RWPE2 (cell line): Measurements from ENCODE around the gene ANO1.

Source experiments
- ATAC-seq: fragments of 200-7000 bp; cut with Tn5 transposase; 3 replicates; pipeline ENCODE4 v1.9.1; 2021; ENCODE audit warnings: low read depth
- DNase-seq: peaks from one replicate; pipeline ENCODE4 v3.0.0-alpha.2; 2020; ENCODE audit warnings: low spot score
- H3K27ac ChIP-seq: fragments of 450-650 bp; 2 replicates; pipeline ENCODE4 v1.5.1; 2017; ENCODE audit warnings: mild to moderate bottlenecking; ENCODE audit not compliant: poor library complexity, severe bottlenecking
- H3K27me3 ChIP-seq: fragments of 250-450 bp; sonication (Bioruptor Pico); 2 replicates; pipeline ENCODE4 v1.5.1; 2021; ENCODE audit warnings: mild to moderate bottlenecking, moderate library complexity; ENCODE audit not compliant: insufficient read depth, poor library complexity, severe bottlenecking
- H3K36me3 ChIP-seq: fragments of 250-450 bp; sonication (Bioruptor Pico); 2 replicates; pipeline ENCODE4 v1.5.1; 2020; ENCODE audit warnings: low read depth, mild to moderate bottlenecking, moderate library complexity
- H3K4me1 ChIP-seq: fragments of 250-450 bp; sonication (Bioruptor Pico); 2 replicates; pipeline ENCODE4 v1.5.1; 2021; ENCODE audit warnings: mild to moderate bottlenecking, moderate library complexity; ENCODE audit not compliant: insufficient read depth, poor library complexity, severe bottlenecking
- H3K4me3 ChIP-seq: fragments of 250-450 bp; sonication (Bioruptor Pico); 2 replicates; pipeline ENCODE4 v1.5.1; 2021; ENCODE audit warnings: mild to moderate bottlenecking, moderate library complexity; ENCODE audit not compliant: severe bottlenecking
- H3K9me3 ChIP-seq: fragments of 250-450 bp; sonication (Bioruptor Pico); 2 replicates; pipeline ENCODE4 v1.5.1; 2021; ENCODE audit warnings: mild to moderate bottlenecking, moderate library complexity; ENCODE audit not compliant: severe bottlenecking
- CTCF ChIP-seq: fragments of 450-650 bp; IDR thresholded peaks from one replicate; pipeline ENCODE4 v1.5.1; 2017; ENCODE audit warnings: mild to moderate bottlenecking, moderate library complexity; ENCODE audit not compliant: poor library complexity, severe bottlenecking

ANO1 gene

GRCh38 chr11:70142221-70142875, 64.2 kb downstream of the ANO1 start:
- no peak overlapping the region for H3K27ac ChIP-seq
- H3K27me3 ChIP-seq = no peaks in the 10 kb centered on the region
- no peak for TF ChIP-seq CTCF
- no peaks in the 10 kb centered on the region for H3K36me3 ChIP-seq
- ATAC-seq (peak; percentile 43; the same call in 2 of the 3 replicates), DNase-seq (no peak)
- peaks cover 19% of the 10 kb centered on the region for H3K4me1 ChIP-seq
- no peak overlapping the region for H3K4me3 ChIP-seq
- H3K9me3 ChIP-seq = no peaks in the 10 kb centered on the region

GRCh38 chr11:70144262-70144661, 66.1 kb downstream of the ANO1 start:
- ATAC-seq = no peak
- Histone ChIP-seq H3K4me1 (peaks cover 19% of the 10 kb centered on the region), H3K27me3 (no peaks in the 10 kb centered on the region)

GRCh38 chr11:70145071-70145470, 67.0 kb downstream of the ANO1 start:
- DNase-seq (no peak), ATAC-seq (no peak)
- Histone ChIP-seq H3K4me3 (no peak overlapping the region), H3K9me3 (no peaks in the 10 kb centered on the region), H3K27me3 (no peaks in the 10 kb centered on the region), H3K36me3 (no peaks in the 10 kb centered on the region), H3K4me1 (peaks cover 15% of the 10 kb centered on the region), H3K27ac (no peak overlapping the region)
- no peak for TF ChIP-seq CTCF

More at GRCh38 chr11:70144262-70144661, 66.1 kb downstream of the ANO1 start:
- no peak for DNase-seq
- Histone ChIP-seq H3K4me3 (no peak overlapping the region), H3K36me3 (no peaks in the 10 kb centered on the region), H3K9me3 (no peaks in the 10 kb centered on the region), H3K27ac (no peak overlapping the region)
- TF ChIP-seq CTCF = no peak

GRCh38 chr11:70145841-70146240, 67.7 kb downstream of the ANO1 start:
- Histone ChIP-seq H3K27me3 (no peaks in the 10 kb centered on the region), H3K36me3 (no peaks in the 10 kb centered on the region), H3K4me1 (peaks cover 9% of the 10 kb centered on the region), H3K4me3 (no peak overlapping the region), H3K9me3 (no peaks in the 10 kb centered on the region), H3K27ac (no peak overlapping the region)
- DNase-seq (no peak), ATAC-seq (no peak)
- TF ChIP-seq CTCF = no peak

- Histone ChIP-seq H3K9me3 (no peaks in the 10 kb centered on the region), H3K4me1 (peaks cover 9% of the 10 kb centered on the region), H3K27ac (no peak overlapping the region), H3K36me3 (no peaks in the 10 kb centered on the region), H3K4me3 (no peak overlapping the region), H3K27me3 (no peaks in the 10 kb centered on the region)
- ATAC-seq = no peak
- TF ChIP-seq CTCF = no peak
- no peak for DNase-seq
Observed at GRCh38 chr11:70146299-70146698, 68.2 kb downstream of the ANO1 start.
